HCT116 (cell line): ENCODE measurements around the gene RAB9A.

Experiments used
- EZH2 ChIP-seq: fragments of 200-600 bp; sonication (generic); IDR thresholded peaks from 2 replicates; pipeline ENCODE4 v1.6.1; 2017; ENCODE audit warnings: antibody characterized with exemption, mixed run types
- SIN3A ChIP-seq: IDR thresholded peaks from 2 replicates; pipeline ENCODE4 v1.6.1; 2012; ENCODE audit warnings: low read depth

GRCh38 chrX:13711141-13711540 is 22.2 kb downstream of the RAB9A start:
- TF ChIP-seq SIN3A (no peak), EZH2 (no peak)
